Spleen (tissue), 11 donors: ENCODE measurements around the gene ZFYVE26. TPM values are rescaled to one million over a fixed set of nuclear protein-coding genes. Genes with fewer than 3 reads are reported as not detected.

Source experiments
- DNase-seq: peaks from one replicate; pipeline ENCODE4 v3.0.0-alpha.2; 2020
- H3K27ac ChIP-seq, 8 donors: fragments of 200-600 bp; sonication (generic) in 7 of 8; 1 replicate in 4 of 8; 2 replicates in 4 of 8; pipeline versions ENCODE4 v1.5.0 to v1.8.0; 2016 to 2021; ENCODE audit warnings: inconsistent platforms in 4 of 8, mild to moderate bottlenecking in 4 of 8, moderate library complexity in 1 of 8
- H3K27me3 ChIP-seq, 7 donors: fragments of 200-600 bp; sonication (generic) in 6 of 7; replicated peaks in 1 of 7; 1 replicate in 4 of 7; 2 replicates in 3 of 7; pipeline versions ENCODE4 v1.5.0 to v1.8.0; 2016 to 2021; ENCODE audit warnings: inconsistent platforms in 3 of 7, mild to moderate bottlenecking in 1 of 7
- H3K36me3 ChIP-seq, 6 donors: fragments of 200-600 bp; sonication (generic) in 5 of 6; 1 replicate in 4 of 6; 2 replicates in 2 of 6; pipeline versions ENCODE4 v1.5.0 to v1.8.0; 2016 to 2021; ENCODE audit warnings: inconsistent platforms in 2 of 6
- H3K4me1 ChIP-seq, 6 donors: fragments of 200-600 bp; sonication (generic) in 5 of 6; 1 replicate in 3 of 6; 2 replicates in 3 of 6; pipeline versions ENCODE4 v1.5.0 to v1.8.0; 2016 to 2021; ENCODE audit warnings: inconsistent platforms in 3 of 6
- H3K4me3 ChIP-seq, 8 donors: fragments of 200-600 bp; sonication (generic) in 7 of 8; 1 replicate in 4 of 8; 2 replicates in 4 of 8; pipeline versions ENCODE4 v1.5.0 to v1.8.0; 2016 to 2021; ENCODE audit warnings: inconsistent platforms in 4 of 8, mild to moderate bottlenecking in 4 of 8, moderate library complexity in 2 of 8
- H3K9me3 ChIP-seq, 8 donors: fragments of 200-600 bp; sonication (generic) in 7 of 8; 1 replicate in 4 of 8; 2 replicates in 4 of 8; pipeline versions ENCODE4 v1.5.0 to v1.8.0; 2016 to 2021; ENCODE audit warnings: inconsistent platforms in 4 of 8
- CTCF ChIP-seq, 11 experiments: fragments of 200-600 bp in 7 of 11; fragments of 450-650 bp in 4 of 11; sonication (generic) in 4 of 11; IDR thresholded peaks in 8 of 11; conservative IDR thresholded peaks in 3 of 11; 1 replicate in 7 of 11; 2 replicates in 4 of 11; pipeline versions ENCODE4 v1.4.0 to v1.8.0; 2016 to 2021; ENCODE audit warnings: antibody characterized with exemption in 11 of 11, inconsistent platforms in 4 of 11, mild to moderate bottlenecking in 1 of 11
- POLR2A ChIP-seq, 3 donors: fragments of 450-650 bp; IDR thresholded peaks; one replicate each; pipeline ENCODE4 v1.5.1; 2017; ENCODE audit warnings: antibody characterized with exemption in 3 of 3, mild to moderate bottlenecking in 1 of 3
- POLR2AphosphoS5 ChIP-seq, 3 donors: sonication (generic); formaldehyde crosslinking; IDR thresholded peaks; one replicate each; pipeline ENCODE4 v1.5.1; 2017; ENCODE audit warnings: antibody characterized with exemption in 3 of 3
- WGBS, 5 donors: extraction: QIAGEN DNeasy Blood & Tissue Kit in 3 of 5; methylation state at CpG; one replicate each; pipeline versions ENCODE4 v1.1.5 to v1.1.7; 2013 to 2018; 5-methylcytosine and 5-hydroxymethylcytosine counted together
- intact Hi-C: fragments of 100-400 bp; cut with DNase I; formaldehyde crosslinking; loops from one replicate; pipeline ENCODE4 v1.15.0; 2023; ENCODE audit warnings: low total_unique reads
- polyA plus RNA-seq, 3 donors: library from polyadenylated mRNA; stranded (reverse); fragments of 200-250 nt; gene quantifications; one replicate each; pipeline ENCODE4 v1.2.1, GENCODE V29; 2013
- total RNA-seq, 7 donors: library from RNA; depleted of rRNA in 3 of 7; stranded (reverse); fragments of >200 nt in 3 of 7; fragmentation: NEBNext Ultra II Directional in 4 of 7; extraction: Animal tissue kit (Norgen Biotek cat#: 25700) in 4 of 7; gene quantifications; one replicate each; pipeline versions ENCODE4 v1.1.0 to v1.2.1, GENCODE V29; 2016 to 2021
- donor health status: healthy with polysubstance abuse.
- donor health status: DM: no; HTN: no; CAD: no; lungs with moderate emphysema.
- donor health status: DM: no; HTN: no; CAD: no.
- donor health status: Bipolar disorder and iron deficiency.
- donor health status: healthy.
- donor health status: DM: no; HTN: no; CAD: no.
- donor health status: DM: yes; HTN: yes; CAD: no.

The ZFYVE26 gene
- total and polyA plus RNA-seq, 10 donors = 3.6 to 43.5 (median 35.5) TPM

GRCh38 chr14:67784244-67784823, 32.1 kb downstream of the ZFYVE26 start:
- H3K27ac ChIP-seq = no peak overlapping the region
- WGBS, 5 donors = 77 to 95% (median 93%) methylated on average over 5 of the region's 5 CpGs
- intact Hi-C loops = no loop called here
- no peak for DNase-seq
- no peak overlapping the region for H3K4me3 ChIP-seq
- H3K36me3 ChIP-seq = peaks cover 10 to 100% (median 99%) of the 10 kb centered on the region in 6 donors
- TF ChIP-seq POLR2A (IDR thresholded peaks at IDR 0.05) = no peak
- no peak for TF ChIP-seq CTCF (IDR thresholded peaks at IDR 0.05 in 8 of 11, conservative IDR thresholded peaks at IDR 0.05 in 3 of 11)
- TF ChIP-seq POLR2AphosphoS5 (IDR thresholded peaks at IDR 0.05) = no peak
- no peaks in the 10 kb centered on the region for H3K27me3 ChIP-seq
- H3K4me1 ChIP-seq = no peaks in the 10 kb centered on the region
- no peaks in the 10 kb centered on the region for H3K9me3 ChIP-seq

GRCh38 chr14:67782090-67782489, 34.3 kb downstream of the ZFYVE26 start:
- 32 to 88% (median 80%) methylated on average over 3 of the region's 3 CpGs for WGBS, 5 donors
- peaks cover 11 to 100% (median 98%) of the 10 kb centered on the region in 6 donors for H3K36me3 ChIP-seq
- H3K27ac ChIP-seq = no peak overlapping the region
- DNase-seq = no peak
- H3K9me3 ChIP-seq = no peaks in the 10 kb centered on the region
- H3K4me3 ChIP-seq = no peak overlapping the region
- no peaks in the 10 kb centered on the region for H3K4me1 ChIP-seq
- H3K27me3 ChIP-seq = no peaks in the 10 kb centered on the region
- no peak for TF ChIP-seq POLR2AphosphoS5 (IDR thresholded peaks at IDR 0.05)
- TF ChIP-seq POLR2A (IDR thresholded peaks at IDR 0.05) = no peak
- TF ChIP-seq CTCF (IDR thresholded peaks at IDR 0.05 in 8 of 11, conservative IDR thresholded peaks at IDR 0.05 in 3 of 11) = no peak
- intact Hi-C loops = no loop called here

GRCh38 chr14:67778792-67779191, 37.6 kb downstream of the ZFYVE26 start:
- H3K36me3 ChIP-seq = peaks cover 20 to 100% (median 98%) of the 10 kb centered on the region in 6 donors
- H3K4me1 ChIP-seq = no peaks in the 10 kb centered on the region
- H3K27me3 ChIP-seq = no peaks in the 10 kb centered on the region
- H3K27ac ChIP-seq = no peak overlapping the region
- TF ChIP-seq CTCF (IDR thresholded peaks at IDR 0.05 in 8 of 11, conservative IDR thresholded peaks at IDR 0.05 in 3 of 11) = no peak
- no peak for TF ChIP-seq POLR2A (IDR thresholded peaks at IDR 0.05)
- no peak for TF ChIP-seq POLR2AphosphoS5 (IDR thresholded peaks at IDR 0.05)
- no peak for DNase-seq
- no peak overlapping the region for H3K4me3 ChIP-seq
- intact Hi-C loops = no loop called here
- H3K9me3 ChIP-seq = no peaks in the 10 kb centered on the region
- WGBS, 5 donors = 38 to 82% (median 63%) methylated on average over 1 of the region's 1 CpG

GRCh38 chr14:67776653-67777322, 39.6 kb downstream of the ZFYVE26 start:
- Histone ChIP-seq H3K27me3 (no peaks in the 10 kb centered on the region), H3K36me3 (peaks cover 12 to 100% (median 98%) of the 10 kb centered on the region in 6 donors), H3K27ac (no peak overlapping the region), H3K4me1 (no peaks in the 10 kb centered on the region), H3K4me3 (no peak overlapping the region), H3K9me3 (no peaks in the 10 kb centered on the region)
- 71 to 95% (median 91%) methylated on average over 4 of the region's 4 CpGs for WGBS, 5 donors
- TF ChIP-seq POLR2AphosphoS5 (IDR thresholded peaks at IDR 0.05) (no peak), CTCF (IDR thresholded peaks at IDR 0.05 in 8 of 11, conservative IDR thresholded peaks at IDR 0.05 in 3 of 11) (no peak), POLR2A (IDR thresholded peaks at IDR 0.05) (no peak)
- intact Hi-C loops = no loop called here
- DNase-seq = no peak
